NOMO-1 treated with dmso at 0.1 percent for 144 hours (cell line): ENCODE results near the gene ZBTB46.
"Not testable (repeated sequence)": the region's sequence is repeated elsewhere in the genome, so short reads cannot be mapped to it uniquely, and the experiment has no call there.

Experiments
- DNase-seq: peaks from one replicate; lab custom pipeline; 2025; ENCODE audit not compliant: unreplicated experiment; lab: John Stamatoyannopoulos, UW

Gene ZBTB46

GRCh38 chr20:63790572-63791168, 40.4 kb downstream of the ZBTB46 start:
- DNase-seq: no peak

GRCh38 chr20:63789836-63790571, 41.1 kb downstream of the ZBTB46 start:
- no peak for DNase-seq

- DNase-seq: no peak
Observed at GRCh38 chr20:63787749-63788148, 43.3 kb downstream of the ZBTB46 start.

- DNase-seq: no peak
Observed at GRCh38 chr20:63787302-63787701, 43.8 kb downstream of the ZBTB46 start.

- DNase-seq: no peak
Observed at GRCh38 chr20:63785691-63786131, 45.4 kb downstream of the ZBTB46 start.

- no peak for DNase-seq
Observed at GRCh38 chr20:63783970-63784369, 47.1 kb downstream of the ZBTB46 start.

GRCh38 chr20:63782521-63782971, 48.5 kb downstream of the ZBTB46 start:
- no peak for DNase-seq

GRCh38 chr20:63782051-63782471, 49.0 kb downstream of the ZBTB46 start:
- no peak for DNase-seq

GRCh38 chr20:63781181-63781580, 49.9 kb downstream of the ZBTB46 start:
- DNase-seq: no peak

- no peak for DNase-seq
Observed at GRCh38 chr20:63778857-63779256, 52.2 kb downstream of the ZBTB46 start.

GRCh38 chr20:63778034-63778752, 52.9 kb downstream of the ZBTB46 start:
- no peak for DNase-seq

GRCh38 chr20:63777614-63778013, 53.5 kb downstream of the ZBTB46 start:
- no peak for DNase-seq

- DNase-seq: not testable (repeated sequence)
Observed at GRCh38 chr20:63776875-63777274, 54.2 kb downstream of the ZBTB46 start.

GRCh38 chr20:63775096-63775978, 55.7 kb downstream of the ZBTB46 start:
- no peak for DNase-seq

GRCh38 chr20:63774306-63774705, 56.8 kb downstream of the ZBTB46 start:
- DNase-seq: no peak

- no peak for DNase-seq
Observed at GRCh38 chr20:63773571-63774241, 57.4 kb downstream of the ZBTB46 start.

GRCh38 chr20:63772781-63773518, 58.1 kb downstream of the ZBTB46 start:
- no peak for DNase-seq

GRCh38 chr20:63771046-63771707, 59.9 kb downstream of the ZBTB46 start:
- no peak for DNase-seq

GRCh38 chr20:63769891-63770474, 61.1 kb downstream of the ZBTB46 start:
- no peak for DNase-seq
